Mesendoderm (in vitro differentiated cells): ENCODE results near the gene PPP1R16B.

Source experiments
- DNase-seq: peaks from one replicate; pipeline ENCODE4 v3.0.0; 2013
- H2AK5ac ChIP-seq: 2 replicates; pipeline ENCODE4 v1.6.1; 2013; ENCODE audit warnings: low read length, inconsistent platforms
- H2BK120ac ChIP-seq: 2 replicates; pipeline ENCODE4 v1.6.1; 2013; ENCODE audit warnings: low read depth, mild to moderate bottlenecking, low read length, moderate library complexity, mixed read lengths
- H2BK15ac ChIP-seq: replicated peaks from 2 replicates; pipeline ENCODE4 v1.6.1; 2013; ENCODE audit warnings: low read depth, mild to moderate bottlenecking, moderate library complexity
- H2BK5ac ChIP-seq: 2 replicates; pipeline ENCODE4 v1.6.1; 2013; ENCODE audit warnings: low read length, inconsistent platforms
- H3K18ac ChIP-seq: 2 replicates; pipeline ENCODE4 v1.6.1; 2013; ENCODE audit warnings: mild to moderate bottlenecking, low read length, mixed read lengths
- H3K23ac ChIP-seq: one replicate; pipeline ENCODE4 v1.6.1; 2013; ENCODE audit warnings: low read length
- H3K27ac ChIP-seq: 2 replicates; pipeline ENCODE4 v1.5.1; 2013; ENCODE audit warnings: low read depth, mild to moderate bottlenecking, inconsistent platforms, low read length, moderate library complexity
- H3K27me3 ChIP-seq: 2 replicates; pipeline ENCODE4 v1.6.1; 2013; ENCODE audit warnings: low read length, control low read depth, mild to moderate bottlenecking, inconsistent platforms; ENCODE audit not compliant: insufficient read depth, poor library complexity
- H3K36me3 ChIP-seq: 2 replicates; pipeline ENCODE4 v1.6.1; 2013; ENCODE audit warnings: low read length, inconsistent platforms; ENCODE audit not compliant: control insufficient read depth, insufficient read depth
- H3K4ac ChIP-seq: one replicate; pipeline ENCODE4 v1.6.1; 2013; ENCODE audit warnings: low read depth, mild to moderate bottlenecking, low read length, moderate library complexity
- H3K4me1 ChIP-seq: 2 replicates; pipeline ENCODE4 v1.6.1; 2013; ENCODE audit warnings: low read depth, low read length, inconsistent platforms; ENCODE audit not compliant: control insufficient read depth
- H3K4me2 ChIP-seq: 2 replicates; pipeline ENCODE4 v1.6.1; 2013; ENCODE audit warnings: low read length
- H3K4me3 ChIP-seq: 2 replicates; pipeline ENCODE4 v1.5.1; 2013; ENCODE audit warnings: mild to moderate bottlenecking, low read length
- H3K56ac ChIP-seq: one replicate; pipeline ENCODE4 v1.6.1; 2013; ENCODE audit warnings: low read length
- H3K79me1 ChIP-seq: 2 replicates; pipeline ENCODE4 v1.6.1; 2013; ENCODE audit warnings: low read length, inconsistent platforms
- H3K79me2 ChIP-seq: 2 replicates; pipeline ENCODE4 v1.6.1; 2013; ENCODE audit warnings: mild to moderate bottlenecking, low read length; ENCODE audit not compliant: control insufficient read depth, insufficient read depth
- H3K9ac ChIP-seq: 2 replicates; pipeline ENCODE4 v1.6.1; 2013; ENCODE audit warnings: low read length, inconsistent platforms
- H4K5ac ChIP-seq: one replicate; pipeline ENCODE4 v1.6.1; 2013; ENCODE audit warnings: low read length
- H4K8ac ChIP-seq: one replicate; pipeline ENCODE4 v1.6.1; 2013; ENCODE audit warnings: low read depth, mild to moderate bottlenecking, control low read depth, low read length, moderate library complexity
- WGBS: extraction: QIAGEN DNeasy Blood & Tissue Kit; methylation state at CpG from one replicate; pipeline ENCODE4 v1.1.7; 2013; ENCODE audit warnings: low lambda C conversion rate, missing lambda C conversion rate; ENCODE audit not compliant: insufficient coverage; ENCODE audit errors: extremely low coverage; 5-methylcytosine and 5-hydroxymethylcytosine counted together

Gene PPP1R16B

GRCh38 chr20:38894091-38894847 lies 88.8 kb downstream of the PPP1R16B start:
- H3K18ac ChIP-seq: no peak overlapping the region
- H2BK120ac ChIP-seq: no peak overlapping the region
- WGBS: no CpG with 5 or more reads among the region's 30 CpGs
- no peak overlapping the region for H3K27ac ChIP-seq
- no peak for DNase-seq
- H3K79me1 ChIP-seq: no peaks in the 10 kb centered on the region
- H3K79me2 ChIP-seq: no peaks in the 10 kb centered on the region
- no peak overlapping the region for H3K9ac ChIP-seq
- no peak overlapping the region for H2BK15ac ChIP-seq
- peak overlapping the region; percentile 20 for H3K56ac ChIP-seq
- no peak overlapping the region for H3K23ac ChIP-seq
- no peak overlapping the region for H2AK5ac ChIP-seq
- no peak overlapping the region for H3K4ac ChIP-seq
- no peak overlapping the region for H2BK5ac ChIP-seq
- no peak overlapping the region for H3K4me2 ChIP-seq
- no peak overlapping the region for H4K5ac ChIP-seq
- no peaks in the 10 kb centered on the region for H3K27me3 ChIP-seq
- peaks cover 4% of the 10 kb centered on the region for H3K4me1 ChIP-seq
- no peak overlapping the region for H4K8ac ChIP-seq
- no peak overlapping the region for H3K4me3 ChIP-seq
- H3K36me3 ChIP-seq: no peaks in the 10 kb centered on the region

- Histone ChIP-seq H3K36me3 (no peaks in the 10 kb centered on the region), H4K8ac (no peak overlapping the region), H2AK5ac (no peak overlapping the region), H3K4me3 (no peak overlapping the region), H4K5ac (no peak overlapping the region), H3K18ac (no peak overlapping the region), H3K9ac (no peak overlapping the region), H3K4me1 (peaks cover 4% of the 10 kb centered on the region), H3K79me2 (no peaks in the 10 kb centered on the region), H3K56ac (no peak overlapping the region), H3K27ac (no peak overlapping the region), H3K23ac (no peak overlapping the region), H2BK120ac (no peak overlapping the region), H3K27me3 (no peaks in the 10 kb centered on the region), H2BK15ac (no peak overlapping the region), H3K4ac (no peak overlapping the region), H2BK5ac (no peak overlapping the region), H3K79me1 (no peaks in the 10 kb centered on the region), H3K4me2 (no peak overlapping the region)
- no peak for DNase-seq
- WGBS: no CpG with 5 or more reads among the region's 9 CpGs
Observed at GRCh38 chr20:38895098-38895949, 89.8 kb downstream of the PPP1R16B start.

GRCh38 chr20:38896009-38896594 lies 90.6 kb downstream of the PPP1R16B start:
- Histone ChIP-seq H4K8ac (no peak overlapping the region), H3K4ac (no peak overlapping the region), H3K4me1 (peaks cover 4% of the 10 kb centered on the region), H3K79me1 (no peaks in the 10 kb centered on the region), H3K4me3 (no peak overlapping the region), H3K79me2 (no peaks in the 10 kb centered on the region), H3K27ac (no peak overlapping the region), H2BK15ac (no peak overlapping the region), H3K36me3 (no peaks in the 10 kb centered on the region), H3K56ac (no peak overlapping the region), H3K27me3 (no peaks in the 10 kb centered on the region), H3K18ac (no peak overlapping the region), H2BK5ac (no peak overlapping the region), H3K9ac (no peak overlapping the region), H4K5ac (no peak overlapping the region), H3K4me2 (no peak overlapping the region), H3K23ac (no peak overlapping the region), H2AK5ac (no peak overlapping the region), H2BK120ac (no peak overlapping the region)
- no peak for DNase-seq

- Histone ChIP-seq H3K79me2 (no peaks in the 10 kb centered on the region), H2BK120ac (no peak overlapping the region), H4K5ac (no peak overlapping the region), H3K4ac (no peak overlapping the region), H2BK15ac (no peak overlapping the region), H3K18ac (no peak overlapping the region), H3K4me2 (no peak overlapping the region), H3K4me3 (no peak overlapping the region), H3K23ac (no peak overlapping the region), H2AK5ac (no peak overlapping the region), H3K4me1 (peaks cover 4% of the 10 kb centered on the region), H2BK5ac (no peak overlapping the region), H3K9ac (no peak overlapping the region), H4K8ac (no peak overlapping the region), H3K79me1 (no peaks in the 10 kb centered on the region), H3K27me3 (no peaks in the 10 kb centered on the region), H3K36me3 (no peaks in the 10 kb centered on the region), H3K27ac (no peak overlapping the region), H3K56ac (no peak overlapping the region)
- WGBS: no CpG with 5 or more reads among the region's 4 CpGs
- DNase-seq: no peak
Observed at GRCh38 chr20:38897267-38897666, 91.8 kb downstream of the PPP1R16B start.

GRCh38 chr20:38900606-38901005 lies 95.1 kb downstream of the PPP1R16B start:
- H3K4ac ChIP-seq: no peak overlapping the region
- H3K4me1 ChIP-seq: no peaks in the 10 kb centered on the region
- H3K27me3 ChIP-seq: no peaks in the 10 kb centered on the region
- no peaks in the 10 kb centered on the region for H3K79me2 ChIP-seq
- H3K79me1 ChIP-seq: no peaks in the 10 kb centered on the region
- H4K5ac ChIP-seq: no peak overlapping the region
- no peaks in the 10 kb centered on the region for H3K36me3 ChIP-seq
- no peak overlapping the region for H2AK5ac ChIP-seq
- H4K8ac ChIP-seq: no peak overlapping the region
- H3K4me2 ChIP-seq: no peak overlapping the region
- H3K9ac ChIP-seq: no peak overlapping the region
- no peak overlapping the region for H2BK15ac ChIP-seq
- H2BK120ac ChIP-seq: no peak overlapping the region
- no peak overlapping the region for H3K27ac ChIP-seq
- H3K56ac ChIP-seq: no peak overlapping the region
- H3K4me3 ChIP-seq: no peak overlapping the region
- no peak for DNase-seq
- no peak overlapping the region for H3K18ac ChIP-seq
- no peak overlapping the region for H3K23ac ChIP-seq
- H2BK5ac ChIP-seq: no peak overlapping the region
- no CpG with 5 or more reads among the region's 13 CpGs for WGBS
